Measurements from ENCODE around the gene TSGA10IP. TPM values are rescaled to one million over a fixed set of nuclear protein-coding genes. Genes with fewer than 3 reads are reported as not detected.

Gene TSGA10IP
- polyA plus RNA-seq, 1 experiment: not detected

GRCh38 chr11:65922565-65922964 is 22.7 kb upstream of the TSGA10IP start:
- no peak for DNase-seq (ENCODE audit: low read depth)
- TF ChIP-seq CTCF (IDR thresholded peaks at IDR 0.05; ENCODE audit: insufficient read depth, low read depth, low read length): no peak
- ChIA-PET POLR2A (no interaction called here), CTCF (interaction anchor here (1.4 to 1.6 kb wide), 3 partner anchors 34 to 58 kb away, joined by 3 to 8 read pairs (median 5); partner anchors contain the start of gene FIBP)
- H3K36me3 ChIP-seq (ENCODE audit: control insufficient read depth, insufficient read depth, low read length): peaks cover 8% of the 10 kb centered on the region
- no peaks in the 10 kb centered on the region for H3K27me3 ChIP-seq (ENCODE audit: control insufficient read depth, insufficient read depth, low read length)
- no peak overlapping the region for H3K4me3 ChIP-seq (ENCODE audit: low read depth, low read length)

- Histone ChIP-seq H3K36me3 (ENCODE audit: control insufficient read depth, insufficient read depth, low read length) (peaks cover 7% of the 10 kb centered on the region), H3K4me3 (ENCODE audit: low read depth, low read length) (no peak overlapping the region), H3K27me3 (ENCODE audit: control insufficient read depth, insufficient read depth, low read length) (no peaks in the 10 kb centered on the region)
- DNase-seq (ENCODE audit: low read depth): no peak
- ChIA-PET CTCF (no interaction called here), POLR2A (no interaction called here)
- no peak for TF ChIP-seq CTCF (IDR thresholded peaks at IDR 0.05; ENCODE audit: insufficient read depth, low read depth, low read length)
Observed at GRCh38 chr11:65925397-65925796, 19.9 kb upstream of the TSGA10IP start.

- H3K36me3 ChIP-seq (ENCODE audit: control insufficient read depth, insufficient read depth, low read length): peaks cover under 1% of the 10 kb centered on the region; the same call in 1 of the 2 replicates
- CTCF ChIA-PET: no interaction called here
- no peak for DNase-seq (ENCODE audit: low read depth)
- no peak for TF ChIP-seq CTCF (IDR thresholded peaks at IDR 0.05; ENCODE audit: insufficient read depth, low read depth, low read length)
- POLR2A ChIA-PET: no interaction called here
- H3K27me3 ChIP-seq (ENCODE audit: control insufficient read depth, insufficient read depth, low read length): no peaks in the 10 kb centered on the region
- H3K4me3 ChIP-seq (ENCODE audit: low read depth, low read length): no peak overlapping the region
Observed at GRCh38 chr11:65927904-65928397, 17.3 kb upstream of the TSGA10IP start.

GRCh38 chr11:65928667-65929066 is 16.6 kb upstream of the TSGA10IP start:
- no peaks in the 10 kb centered on the region; the same call in 1 of the 2 replicates for H3K36me3 ChIP-seq (ENCODE audit: control insufficient read depth, insufficient read depth, low read length)
- CTCF ChIA-PET: no interaction called here
- POLR2A ChIA-PET: no interaction called here

More at GRCh38 chr11:65928667-65929066, 16.6 kb upstream of the TSGA10IP start:
- no peaks in the 10 kb centered on the region for H3K27me3 ChIP-seq (ENCODE audit: control insufficient read depth, insufficient read depth, low read length)
- TF ChIP-seq CTCF (IDR thresholded peaks at IDR 0.05; ENCODE audit: insufficient read depth, low read depth, low read length): no peak
- DNase-seq (ENCODE audit: low read depth): no peak
- no peak overlapping the region for H3K4me3 ChIP-seq (ENCODE audit: low read depth, low read length)
